ENCODE results near the gene AP3B2. TPM values are rescaled to one million over a fixed set of nuclear protein-coding genes. Genes with fewer than 3 reads are reported as not detected.

Gene AP3B2
- total RNA-seq, 1 donor from 2014 or later, result 8.0 TPM

GRCh38 chr15:82697735-82698407 lies 11.8 kb downstream of the AP3B2 start:
- no peaks in the 10 kb centered on the region for H3K27me3 Mint-ChIP-seq
- H3K27ac Mint-ChIP-seq, result no peak overlapping the region
- no peak overlapping the region for H3K4me3 Mint-ChIP-seq

GRCh38 chr15:82692171-82692570 lies 17.5 kb downstream of the AP3B2 start:
- Mint-ChIP-seq H3K27me3 (no peaks in the 10 kb centered on the region), H3K4me1 (ENCODE audit: unreplicated experiment) (no peaks in the 10 kb centered on the region), H3K4me3 (no peak overlapping the region), H3K27ac (no peak overlapping the region), H3K9me3 (no peaks in the 10 kb centered on the region), H3K36me3 (no peaks in the 10 kb centered on the region)
- no peak for TF ChIP-seq CTCF (conservative IDR thresholded peaks at IDR 0.05)
- DNase-seq (ENCODE audit: extremely low spot score, unreplicated experiment), result no peak

More at GRCh38 chr15:82697735-82698407, 11.8 kb downstream of the AP3B2 start:
- Mint-ChIP-seq H3K9me3 (no peaks in the 10 kb centered on the region), H3K4me1 (ENCODE audit: unreplicated experiment) (no peaks in the 10 kb centered on the region), H3K36me3 (no peaks in the 10 kb centered on the region)
- TF ChIP-seq CTCF (conservative IDR thresholded peaks at IDR 0.05), result no peak
- DNase-seq (ENCODE audit: extremely low spot score, unreplicated experiment), result no peak

DNA sequence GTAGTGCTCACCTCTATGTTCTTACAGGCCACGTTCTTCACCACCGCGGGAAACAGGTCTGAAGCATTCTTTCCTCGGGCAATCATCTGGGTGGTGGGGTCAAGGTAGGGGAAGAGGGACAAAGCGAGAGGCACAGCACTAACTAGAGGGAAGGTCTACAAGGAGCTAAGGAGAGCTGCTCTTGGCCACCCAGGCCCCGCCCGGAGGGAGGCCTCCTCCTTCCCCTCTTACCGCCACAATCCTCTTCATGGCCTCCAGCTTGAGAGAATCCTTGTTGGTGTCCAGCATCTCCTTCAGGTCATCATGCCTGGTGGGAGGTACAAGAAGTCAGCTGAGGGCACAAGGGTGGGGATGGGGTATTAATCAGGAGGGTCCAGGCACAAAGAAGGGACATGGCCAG lies 20.5 kb downstream of the AP3B2 start:
- H3K27me3 Mint-ChIP-seq, result peaks cover 11% of the 10 kb centered on the region
- TF ChIP-seq CTCF (conservative IDR thresholded peaks at IDR 0.05), result no peak
- DNase-seq (ENCODE audit: extremely low spot score, unreplicated experiment), result no peak
- H3K27ac Mint-ChIP-seq, result no peak overlapping the region
- H3K4me3 Mint-ChIP-seq, result no peak overlapping the region
- H3K4me1 Mint-ChIP-seq (ENCODE audit: unreplicated experiment), result no peaks in the 10 kb centered on the region
- H3K36me3 Mint-ChIP-seq, result no peaks in the 10 kb centered on the region
- no peaks in the 10 kb centered on the region for H3K9me3 Mint-ChIP-seq

DNA sequence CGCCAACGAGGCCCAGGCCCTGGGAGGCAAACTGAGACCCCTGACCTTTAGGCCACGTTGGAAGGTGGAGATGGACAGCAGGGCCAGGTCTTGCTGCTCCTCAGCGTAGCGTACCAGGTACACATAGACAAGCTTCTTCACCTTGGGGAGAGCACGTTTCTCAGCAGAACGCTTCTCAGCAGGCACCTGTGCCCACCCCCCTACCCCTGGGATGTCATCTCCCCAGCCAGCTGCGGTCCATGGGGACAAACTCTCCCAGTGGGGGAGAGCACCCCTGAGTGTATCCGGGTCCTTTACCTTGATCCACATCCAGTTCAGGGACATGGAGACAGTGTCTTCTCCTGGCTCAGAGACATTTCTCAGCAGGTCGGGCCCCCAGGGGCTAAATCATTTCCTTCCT lies 21.0 kb downstream of the AP3B2 start:
- H3K27ac Mint-ChIP-seq, result no peak overlapping the region
- peaks cover 15% of the 10 kb centered on the region for H3K27me3 Mint-ChIP-seq
- no peak overlapping the region for H3K4me3 Mint-ChIP-seq
- TF ChIP-seq CTCF (conservative IDR thresholded peaks at IDR 0.05), result no peak
- no peak for DNase-seq (ENCODE audit: extremely low spot score, unreplicated experiment)
- H3K36me3 Mint-ChIP-seq, result no peaks in the 10 kb centered on the region
- no peaks in the 10 kb centered on the region for H3K4me1 Mint-ChIP-seq (ENCODE audit: unreplicated experiment)
- no peaks in the 10 kb centered on the region for H3K9me3 Mint-ChIP-seq

DNA sequence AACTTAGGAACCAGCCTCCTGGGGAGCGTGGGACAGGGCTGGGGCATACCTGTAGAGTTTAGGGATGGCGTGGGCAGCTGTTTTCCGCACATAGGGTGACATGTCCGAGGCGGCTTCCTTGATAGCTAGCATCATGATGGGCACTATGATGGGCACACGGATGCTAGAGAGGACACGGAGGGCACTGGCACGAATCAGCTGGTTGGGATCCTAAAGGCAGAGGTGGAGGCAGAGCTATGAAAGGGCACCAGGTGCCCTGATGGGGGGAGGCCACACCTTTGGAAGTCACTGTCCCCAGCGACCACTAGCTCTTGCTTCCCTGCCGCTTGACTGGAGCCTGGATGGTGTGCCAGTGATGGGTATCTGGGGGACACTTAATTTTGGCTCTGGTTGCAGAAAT lies 28.3 kb downstream of the AP3B2 start:
- H3K36me3 Mint-ChIP-seq, result no peaks in the 10 kb centered on the region
- TF ChIP-seq CTCF (conservative IDR thresholded peaks at IDR 0.05), result no peak
- peak overlapping the region; percentile 93 for H3K4me3 Mint-ChIP-seq

More for the DNA sequence above, 28.3 kb downstream of the AP3B2 start:
- H3K27me3 Mint-ChIP-seq, result peaks cover 76% of the 10 kb centered on the region
- no peak for DNase-seq (ENCODE audit: extremely low spot score, unreplicated experiment)
- no peaks in the 10 kb centered on the region for H3K9me3 Mint-ChIP-seq
- H3K4me1 Mint-ChIP-seq (ENCODE audit: unreplicated experiment), result no peaks in the 10 kb centered on the region
- H3K27ac Mint-ChIP-seq, result peak overlapping the region; percentile 88
